ENCODE measurements around the gene PRRT3. TPM values are rescaled to one million over a fixed set of nuclear protein-coding genes. Genes with fewer than 3 reads are reported as not detected.

PRRT3 gene
- total and polyA plus RNA-seq, 2 of the 4 experiments (the other 2 are of a cell fraction), result 0.72 to 4.2 TPM

- H3K4ac ChIP-seq (ENCODE audit: low read depth, low read length), result peak overlapping the region; percentile 80
- no TSS peak for BruUV-seq (replicated peaks)
- H2AK5ac ChIP-seq (ENCODE audit: low read depth, low read length), result peak overlapping the region; percentile 70; the same call in 1 of the 2 replicates
- H2AFZ ChIP-seq (replicated peaks; ENCODE audit: low read length, poor library complexity), result peak overlapping the region; percentile 90
- in situ Hi-C loops (cut with MboI; ENCODE audit: low sequenced_read_pairs), result no loop called here
- H3K4me1 ChIP-seq (ENCODE audit: control insufficient read depth, insufficient read depth, low read length), result peaks cover 11% of the 10 kb centered on the region
- no peaks in the 10 kb centered on the region for H4K20me1 ChIP-seq (ENCODE audit: insufficient read depth, low read length)
- ChIA-PET CTCF (interaction anchor here (1.3 kb wide), 1 partner anchor 11 kb away, joined by 3 read pairs; no protein-coding TSS in a partner anchor), POLR2A (ENCODE audit: unreplicated experiment) (no interaction called here)
- ATAC-seq (ENCODE audit: low read depth) (peak; percentile 78), DNase-seq (peak; percentile 52)
- peaks cover 17% of the 10 kb centered on the region for H3K9me1 ChIP-seq (ENCODE audit: insufficient read depth, low read length)
- WGBS, 2 experiments (ENCODE audit: extremely low coverage in 2 of 2, insufficient read length in 1 of 2), result 8% methylated on average over 2 of the region's 4 CpGs; no CpG with 5 or more reads in 1 of the 2 experiments
- H3K4me2 ChIP-seq (ENCODE audit: low read depth, low read length), result peak overlapping the region; percentile 72
- H3K23ac ChIP-seq (ENCODE audit: low read depth, low read length), result peak overlapping the region; percentile 91
- peak overlapping the region; percentile 69 for H2BK5ac ChIP-seq (ENCODE audit: low read depth, low read length, poor library complexity, severe bottlenecking)
- peak overlapping the region; percentile 60 for H2BK120ac ChIP-seq (ENCODE audit: low read depth, low read length)
- peak overlapping the region; percentile 89 for H2AK9ac ChIP-seq (replicated peaks; ENCODE audit: low read depth, low read length, poor library complexity)
- H4K5ac ChIP-seq (ENCODE audit: low read depth, low read length), result peak overlapping the region; percentile 94
- H3K4me3 ChIP-seq (ENCODE audit: insufficient read depth, low read depth, low read length), result no peak overlapping the region
- no peak overlapping the region for H3K56ac ChIP-seq (ENCODE audit: extremely low read depth, insufficient read depth, low read length)
- intact Hi-C loops (cut with micrococcal nuclease), result no loop called here
- H4K8ac ChIP-seq (ENCODE audit: low read depth in 2 of 2, low read length in 2 of 2), result peak overlapping the region; percentile 57 to 88
- no peaks in the 10 kb centered on the region for H3K27me3 ChIP-seq (ENCODE audit: control insufficient read depth, insufficient read depth, low read length)
- H3K18ac ChIP-seq (ENCODE audit: low read depth, low read length), result peak overlapping the region; percentile 67
- H2BK20ac ChIP-seq (ENCODE audit: low read depth, low read length), result peak overlapping the region; percentile 80
- peak; percentile 48 for TF ChIP-seq MAFK (IDR thresholded peaks at IDR 0.05; ENCODE audit: low read depth, low read length)
- no peak for TF ChIP-seq RFX5 (IDR thresholded peaks at IDR 0.05; ENCODE audit: low read depth, low read length)
- TF ChIP-seq MAZ (IDR thresholded peaks at IDR 0.05; ENCODE audit: borderline replicate concordance, low read depth, low read length), result peak; percentile 21; the same call in 1 of the 2 replicates
- peak overlapping the region; percentile 29; the same call in 1 of the 2 replicates for H3K9ac ChIP-seq (ENCODE audit: low read depth, low read length)
- dilution Hi-C loops (cut with HindIII; ENCODE audit: low sequenced_read_pairs, unreplicated experiment), result no loop called here
- peak overlapping the region; percentile 78 for H3K14ac ChIP-seq (replicated peaks; ENCODE audit: low read depth, low read length)
- H2BK15ac ChIP-seq (ENCODE audit: low read depth, low read length), result peak overlapping the region; percentile 69; the same call in 2 of the 3 replicates
- H3K9me3 ChIP-seq (ENCODE audit: control insufficient read depth, insufficient read depth, low read length), result no peaks in the 10 kb centered on the region
- H3K36me3 ChIP-seq (ENCODE audit: control insufficient read depth, insufficient read depth, low read length), result no peaks in the 10 kb centered on the region
- peak overlapping the region; percentile 56 for H3K27ac ChIP-seq (ENCODE audit: insufficient read depth, low read length)
- peak overlapping the region; percentile 57 for H4K91ac ChIP-seq (ENCODE audit: insufficient read depth, low read depth, low read length)
- H3K79me1 ChIP-seq (ENCODE audit: low read depth in 1 of 2, low read length in 2 of 2), result peaks cover 0 to 20% of the 10 kb centered on the region in 2 experiments; a peak in 2 of 4 replicates
These were observed 49.0 kb downstream of the PRRT3 start for GRCh38 chr3:9903238-9903624.
